AG09319 (cell line): ENCODE data around the gene TMEM35A.

ENCODE experiments used
- DNase-seq: peaks from one replicate; pipeline ENCODE4 v3.0.0-alpha.2; 2010; ENCODE audit warnings: low read depth; ENCODE audit errors: extremely low read depth
- TF ChIP-seq, protein P1 (sequence below): IDR thresholded peaks from 2 replicates; pipeline ENCODE4 v1.5.1; 2011; ENCODE audit warnings: low read depth, mild to moderate bottlenecking, inconsistent platforms, low read length, moderate library complexity

Gene TMEM35A

DNA sequence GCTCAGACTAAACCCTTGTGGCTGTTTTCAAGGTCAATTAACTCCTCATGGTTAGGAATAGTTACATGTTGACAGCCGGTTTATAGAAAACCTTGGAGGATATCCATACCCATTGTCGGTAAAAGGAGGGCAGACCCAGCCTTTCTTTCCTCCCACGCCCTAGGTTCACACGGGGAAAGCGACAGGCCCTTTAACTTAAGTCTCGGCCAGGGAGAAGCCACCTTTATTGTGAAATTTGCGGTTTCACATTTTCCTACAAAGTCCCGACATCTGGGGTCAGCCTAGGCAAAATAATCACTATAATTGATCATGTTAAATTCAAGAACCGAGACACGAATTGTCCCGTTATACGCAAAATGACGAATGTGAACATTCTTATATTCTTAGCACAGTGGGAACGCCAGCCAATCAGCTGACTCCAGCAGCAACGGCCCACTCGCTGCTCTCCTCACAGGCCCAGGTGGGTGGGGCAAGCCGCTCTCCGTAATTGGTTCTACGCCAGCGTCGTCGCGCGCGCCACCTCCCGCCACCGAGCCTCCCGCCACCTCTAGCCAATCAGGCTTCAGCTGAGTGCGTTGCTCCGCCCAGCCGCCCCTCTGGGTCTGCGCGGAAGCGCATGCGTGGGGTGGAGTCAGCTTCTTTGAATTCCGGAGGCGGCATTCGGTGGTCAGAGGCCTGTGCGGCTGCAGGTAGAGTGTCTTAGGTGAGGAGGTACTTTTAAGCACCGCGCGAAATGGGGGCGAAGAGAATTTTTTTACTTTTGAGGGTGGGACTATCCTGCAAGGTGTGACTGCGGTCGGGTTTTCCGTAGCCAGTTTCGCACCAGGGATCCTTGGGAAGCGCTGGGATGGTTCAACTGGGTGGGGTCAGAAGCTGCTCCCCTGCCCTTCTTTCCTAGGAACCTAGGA lies 19.1 kb downstream of the TMEM35A start, which contains the start of gene CENPI:
TSS of gene CENPI (plus strand) at position 659 of the 908 bp plus-strand sequence. CDS start 2,867 bp downstream, outside the sequence.
- peak; percentile 70 for DNase-seq
- TF ChIP-seq, protein P1, sequence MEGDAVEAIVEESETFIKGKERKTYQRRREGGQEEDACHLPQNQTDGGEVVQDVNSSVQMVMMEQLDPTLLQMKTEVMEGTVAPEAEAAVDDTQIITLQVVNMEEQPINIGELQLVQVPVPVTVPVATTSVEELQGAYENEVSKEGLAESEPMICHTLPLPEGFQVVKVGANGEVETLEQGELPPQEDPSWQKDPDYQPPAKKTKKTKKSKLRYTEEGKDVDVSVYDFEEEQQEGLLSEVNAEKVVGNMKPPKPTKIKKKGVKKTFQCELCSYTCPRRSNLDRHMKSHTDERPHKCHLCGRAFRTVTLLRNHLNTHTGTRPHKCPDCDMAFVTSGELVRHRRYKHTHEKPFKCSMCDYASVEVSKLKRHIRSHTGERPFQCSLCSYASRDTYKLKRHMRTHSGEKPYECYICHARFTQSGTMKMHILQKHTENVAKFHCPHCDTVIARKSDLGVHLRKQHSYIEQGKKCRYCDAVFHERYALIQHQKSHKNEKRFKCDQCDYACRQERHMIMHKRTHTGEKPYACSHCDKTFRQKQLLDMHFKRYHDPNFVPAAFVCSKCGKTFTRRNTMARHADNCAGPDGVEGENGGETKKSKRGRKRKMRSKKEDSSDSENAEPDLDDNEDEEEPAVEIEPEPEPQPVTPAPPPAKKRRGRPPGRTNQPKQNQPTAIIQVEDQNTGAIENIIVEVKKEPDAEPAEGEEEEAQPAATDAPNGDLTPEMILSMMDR: no peak

DNA sequence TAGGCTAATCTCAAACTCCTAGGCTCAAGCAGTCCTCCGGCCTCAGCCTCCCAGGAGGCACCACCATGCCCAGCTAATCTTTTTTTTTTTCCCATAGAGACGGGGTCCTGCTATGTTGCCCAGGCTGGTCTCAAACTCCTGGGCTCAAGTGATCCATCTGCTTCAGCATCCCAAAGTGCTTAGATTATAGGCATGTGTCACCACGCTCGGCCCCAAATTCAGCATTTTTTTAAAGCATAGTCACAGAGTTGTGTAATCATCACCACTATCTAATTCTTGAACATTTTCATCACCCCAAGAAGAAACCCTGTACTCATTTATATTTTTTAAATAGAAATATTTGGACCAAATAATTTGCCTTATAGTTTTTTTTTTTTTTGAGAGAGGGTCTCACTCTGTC lies 29.6 kb downstream of the TMEM35A start:
- no peak for DNase-seq
- TF ChIP-seq, protein P1: no peak

DNA sequence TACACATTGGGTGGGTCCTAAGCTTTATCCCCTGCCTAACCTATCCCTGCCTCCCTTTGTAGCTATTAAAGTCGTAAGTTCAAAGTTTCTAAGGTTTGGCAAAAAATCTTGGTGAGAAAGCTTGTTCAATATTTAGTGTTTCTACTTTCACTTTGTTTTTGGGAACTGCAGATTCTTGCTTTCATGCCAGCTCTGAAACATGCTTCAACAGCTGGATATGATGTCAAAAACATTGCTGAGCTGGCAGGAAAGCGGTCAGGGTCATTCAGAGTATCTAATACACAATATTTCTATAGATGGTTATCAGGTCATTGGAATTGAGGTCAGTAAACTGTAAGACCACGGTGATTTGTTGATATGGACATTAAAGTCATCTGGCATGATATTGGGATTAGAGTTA lies 39.0 kb downstream of the TMEM35A start:
- TF ChIP-seq, protein P1: no peak
- DNase-seq: no peak

DNA sequence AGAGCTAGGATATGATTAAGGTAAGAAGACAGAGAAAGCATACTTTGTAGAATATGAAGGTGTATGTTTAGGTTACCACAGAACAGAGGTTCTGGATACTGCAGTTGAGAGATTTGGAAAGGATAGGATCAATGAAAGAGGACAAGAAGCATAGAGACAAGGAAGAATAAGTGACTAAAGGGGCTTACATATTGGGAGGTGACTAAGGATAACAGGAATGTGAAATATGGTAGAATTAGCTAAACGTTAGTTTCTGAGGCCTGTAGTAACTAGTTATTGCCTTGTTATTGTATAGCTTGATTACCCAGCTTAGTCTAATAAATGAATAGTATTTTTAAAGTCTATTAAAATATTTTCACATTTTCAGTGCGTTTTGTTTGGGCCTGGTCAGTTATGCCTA lies 57.6 kb downstream of the TMEM35A start:
- DNase-seq: no peak
- TF ChIP-seq, protein P1: no peak
